Gastroesophageal sphincter (tissue), 2 donors: ENCODE results near the gene SLTM.

ENCODE experiments used
- POLR2A ChIP-seq, 2 donors: fragments of 450-650 bp; IDR thresholded peaks; one replicate each; pipeline ENCODE4 v1.6.1; 2017; ENCODE audit warnings: antibody characterized with exemption in 2 of 2, mild to moderate bottlenecking in 2 of 2, moderate library complexity in 1 of 2
- POLR2AphosphoS5 ChIP-seq: sonication (generic); formaldehyde crosslinking; IDR thresholded peaks from one replicate; pipeline ENCODE4 v1.6.1; 2017; ENCODE audit warnings: antibody characterized with exemption

DNA sequence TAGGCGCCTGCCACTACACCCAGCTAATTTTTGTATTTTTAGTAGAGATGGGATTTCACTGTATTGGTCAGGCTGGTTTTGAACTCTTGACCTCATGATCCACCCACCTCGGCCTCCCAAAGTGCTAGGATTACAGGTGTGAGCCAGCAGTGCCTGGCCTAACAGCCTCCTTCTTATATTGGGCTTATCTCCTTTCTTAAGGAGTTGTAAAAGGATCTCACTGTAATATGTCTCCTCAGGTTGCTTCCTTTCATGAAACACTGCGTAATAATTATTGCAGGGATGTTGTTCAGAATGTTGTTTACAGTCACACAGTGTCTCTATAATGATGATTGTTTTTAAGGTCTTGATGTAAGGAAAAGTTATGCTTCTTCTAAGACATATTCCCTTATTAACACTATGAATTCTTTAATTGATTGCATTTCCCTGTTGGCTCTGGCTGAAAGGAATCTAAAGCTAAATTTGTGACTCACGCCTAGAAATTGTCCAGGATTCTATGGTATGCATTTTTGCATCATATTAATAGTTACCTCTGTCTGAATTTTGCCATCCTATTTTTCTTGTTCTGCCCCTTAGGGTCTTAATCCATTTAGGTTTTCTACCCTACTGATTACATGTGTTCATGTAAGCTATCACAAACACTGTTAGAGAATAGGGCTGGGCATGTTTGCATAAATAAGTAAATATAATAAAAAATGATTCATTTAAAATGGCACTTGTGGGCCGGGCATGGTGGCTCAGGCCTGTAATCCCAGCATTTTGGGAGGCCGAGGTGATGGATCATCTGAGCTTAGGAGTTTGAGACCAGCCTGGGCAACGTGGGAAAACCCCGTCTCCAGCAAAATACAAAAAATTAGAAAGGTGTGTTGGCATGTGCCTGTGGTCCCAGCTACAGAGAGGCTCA lies 29.4 kb upstream of the SLTM start:
- no peak for TF ChIP-seq POLR2A (IDR thresholded peaks at IDR 0.05)
- TF ChIP-seq POLR2AphosphoS5: no peak
